Immature natural killer cell (primary cell): ENCODE data around the gene WRAP73. TPM values are rescaled to one million over a fixed set of nuclear protein-coding genes. Genes with fewer than 3 reads are reported as not detected.

Source experiments
- DNase-seq, 3 donors: peaks; one replicate each; pipeline ENCODE4 v3.0.0; 2022; ENCODE audit warnings: mixed read lengths in 1 of 3
- H3K27ac Mint-ChIP-seq, 6 donors: one replicate each; pipeline ENCODE4 v1.8.0; 2020; ENCODE audit warnings: mixed read lengths in 6 of 6, mild to moderate bottlenecking in 5 of 6, inconsistent platforms in 4 of 6, moderate library complexity in 3 of 6
- H3K27me3 Mint-ChIP-seq, 3 donors: one replicate each; pipeline ENCODE4 v1.8.0; 2020 to 2021; ENCODE audit warnings: low read depth in 3 of 3, mild to moderate bottlenecking in 3 of 3, mixed read lengths in 3 of 3, moderate library complexity in 3 of 3, inconsistent platforms in 1 of 3
- H3K36me3 Mint-ChIP-seq, 3 donors: one replicate each; pipeline ENCODE4 v1.8.0; 2020; ENCODE audit warnings: mixed read lengths in 3 of 3, inconsistent platforms in 2 of 3, mild to moderate bottlenecking in 2 of 3
- H3K4me1 Mint-ChIP-seq, 2 donors: one replicate each; pipeline ENCODE4 v1.8.0; 2020; ENCODE audit warnings: inconsistent platforms in 2 of 2, mild to moderate bottlenecking in 2 of 2, mixed read lengths in 2 of 2, moderate library complexity in 1 of 2
- H3K4me3 Mint-ChIP-seq, 5 donors: one replicate each; pipeline ENCODE4 v1.8.0; 2020; ENCODE audit warnings: mild to moderate bottlenecking in 5 of 5, mixed read lengths in 5 of 5, inconsistent platforms in 3 of 5, moderate library complexity in 3 of 5
- H3K9me3 Mint-ChIP-seq, 6 donors: one replicate each; pipeline ENCODE4 v1.8.0; 2020; ENCODE audit warnings: mild to moderate bottlenecking in 6 of 6, mixed read lengths in 6 of 6, inconsistent platforms in 4 of 6, moderate library complexity in 3 of 6
- polyA plus RNA-seq, 3 donors: library from polyadenylated mRNA; unstranded; fragments of 300-500 nt; fragmentation: Illumina TruSeq; gene quantifications; one replicate each; pipeline ENCODE4 v1.2.3, GENCODE V29; 2021

WRAP73 gene
- polyA plus RNA-seq, 3 donors from 2014 or later = 19.9 to 26.8 (median 21.1) TPM

- H3K4me3 Mint-ChIP-seq = no peak overlapping the region
- no peak for DNase-seq
Measured at GRCh38 chr1:3688356-3689137, 38.6 kb upstream of the WRAP73 start.

GRCh38 chr1:3687504-3687903 lies 37.6 kb upstream of the WRAP73 start:
- H3K4me1 Mint-ChIP-seq = no peaks in the 10 kb centered on the region
- no peak overlapping the region for H3K27ac Mint-ChIP-seq
- H3K27me3 Mint-ChIP-seq = peaks cover 2 to 3% (median 2%) of the 10 kb centered on the region in 3 donors
- no peak for DNase-seq
- H3K4me3 Mint-ChIP-seq = no peak overlapping the region
- no peaks in the 10 kb centered on the region for H3K36me3 Mint-ChIP-seq
- no peaks in the 10 kb centered on the region for H3K9me3 Mint-ChIP-seq

More at GRCh38 chr1:3688356-3689137, 38.6 kb upstream of the WRAP73 start:
- no peaks in the 10 kb centered on the region for H3K4me1 Mint-ChIP-seq
- H3K9me3 Mint-ChIP-seq = no peaks in the 10 kb centered on the region
- H3K27ac Mint-ChIP-seq = no peak overlapping the region
- H3K36me3 Mint-ChIP-seq = no peaks in the 10 kb centered on the region
- peaks cover 0 to 2% (median 1%) of the 10 kb centered on the region in 3 donors for H3K27me3 Mint-ChIP-seq

- Mint-ChIP-seq H3K4me1 (no peaks in the 10 kb centered on the region), H3K4me3 (no peak overlapping the region), H3K27ac (no peak overlapping the region), H3K9me3 (no peaks in the 10 kb centered on the region), H3K36me3 (no peaks in the 10 kb centered on the region), H3K27me3 (peaks cover 2 to 3% (median 2%) of the 10 kb centered on the region in 3 donors)
- no peak for DNase-seq
Measured at GRCh38 chr1:3685906-3686305, 36.0 kb upstream of the WRAP73 start.

- H3K4me3 Mint-ChIP-seq = no peak overlapping the region
- H3K27me3 Mint-ChIP-seq = peaks cover 2 to 3% (median 2%) of the 10 kb centered on the region in 3 donors
- no peaks in the 10 kb centered on the region for H3K9me3 Mint-ChIP-seq
- no peaks in the 10 kb centered on the region for H3K4me1 Mint-ChIP-seq
- H3K36me3 Mint-ChIP-seq = no peaks in the 10 kb centered on the region
- no peak overlapping the region for H3K27ac Mint-ChIP-seq
- no peak for DNase-seq
Measured at GRCh38 chr1:3685222-3685621, 35.3 kb upstream of the WRAP73 start.

- no peak overlapping the region for H3K27ac Mint-ChIP-seq
- H3K4me1 Mint-ChIP-seq = peaks cover 0 to 6% of the 10 kb centered on the region in 2 donors
- no peaks in the 10 kb centered on the region for H3K9me3 Mint-ChIP-seq
- no peaks in the 10 kb centered on the region for H3K36me3 Mint-ChIP-seq
- no peak overlapping the region for H3K4me3 Mint-ChIP-seq
- H3K27me3 Mint-ChIP-seq = peaks cover 2 to 5% (median 2%) of the 10 kb centered on the region in 3 donors
- no peak for DNase-seq
Measured at GRCh38 chr1:3683992-3684391, 34.1 kb upstream of the WRAP73 start.

- Mint-ChIP-seq H3K27me3 (peaks cover 2 to 5% (median 2%) of the 10 kb centered on the region in 3 donors), H3K4me3 (no peak overlapping the region), H3K27ac (no peak overlapping the region)
Measured at GRCh38 chr1:3683197-3683596, 33.3 kb upstream of the WRAP73 start.

GRCh38 chr1:3681898-3682806 lies 32.2 kb upstream of the WRAP73 start:
- DNase-seq = no peak
- H3K4me3 Mint-ChIP-seq = no peak overlapping the region
- H3K27ac Mint-ChIP-seq = no peak overlapping the region
- H3K36me3 Mint-ChIP-seq = no peaks in the 10 kb centered on the region
- no peaks in the 10 kb centered on the region for H3K9me3 Mint-ChIP-seq
- peaks cover 2 to 5% (median 5%) of the 10 kb centered on the region in 3 donors for H3K27me3 Mint-ChIP-seq
- peaks cover 0 to 6% of the 10 kb centered on the region in 2 donors for H3K4me1 Mint-ChIP-seq

More at GRCh38 chr1:3683197-3683596, 33.3 kb upstream of the WRAP73 start:
- Mint-ChIP-seq H3K9me3 (no peaks in the 10 kb centered on the region), H3K4me1 (peaks cover 0 to 6% of the 10 kb centered on the region in 2 donors), H3K36me3 (no peaks in the 10 kb centered on the region)
- no peak for DNase-seq

- Mint-ChIP-seq H3K36me3 (no peaks in the 10 kb centered on the region), H3K27ac (no peak overlapping the region), H3K4me3 (no peak overlapping the region), H3K27me3 (peaks cover 2 to 5% (median 5%) of the 10 kb centered on the region in 3 donors), H3K9me3 (no peaks in the 10 kb centered on the region), H3K4me1 (peaks cover 0 to 6% of the 10 kb centered on the region in 2 donors)
- DNase-seq = no peak
Measured at GRCh38 chr1:3681231-3681897, 31.5 kb upstream of the WRAP73 start.

GRCh38 chr1:3680488-3681230 lies 30.8 kb upstream of the WRAP73 start:
- no peak overlapping the region for H3K27ac Mint-ChIP-seq
- no peak overlapping the region for H3K4me3 Mint-ChIP-seq
- no peaks in the 10 kb centered on the region for H3K36me3 Mint-ChIP-seq
- no peak for DNase-seq
- no peaks in the 10 kb centered on the region for H3K9me3 Mint-ChIP-seq
- peaks cover 0 to 6% of the 10 kb centered on the region in 2 donors for H3K4me1 Mint-ChIP-seq
- peaks cover 2 to 5% (median 5%) of the 10 kb centered on the region in 3 donors for H3K27me3 Mint-ChIP-seq

GRCh38 chr1:3679799-3680453 lies 30.0 kb upstream of the WRAP73 start:
- no peak for DNase-seq
- no peaks in the 10 kb centered on the region for H3K36me3 Mint-ChIP-seq
- H3K27me3 Mint-ChIP-seq = peaks cover 3 to 5% (median 5%) of the 10 kb centered on the region in 3 donors
- H3K4me1 Mint-ChIP-seq = peaks cover 0 to 6% of the 10 kb centered on the region in 2 donors
- H3K4me3 Mint-ChIP-seq = no peak overlapping the region
- H3K27ac Mint-ChIP-seq = no peak overlapping the region
- no peaks in the 10 kb centered on the region for H3K9me3 Mint-ChIP-seq

- Mint-ChIP-seq H3K4me3 (no peak overlapping the region), H3K9me3 (no peaks in the 10 kb centered on the region), H3K36me3 (no peaks in the 10 kb centered on the region), H3K4me1 (peaks cover 0 to 6% of the 10 kb centered on the region in 2 donors), H3K27ac (no peak overlapping the region), H3K27me3 (peaks cover 1 to 5% (median 5%) of the 10 kb centered on the region in 3 donors)
- no peak for DNase-seq
Measured at GRCh38 chr1:3679098-3679555, 29.2 kb upstream of the WRAP73 start.

GRCh38 chr1:3678361-3679097 lies 28.6 kb upstream of the WRAP73 start:
- Mint-ChIP-seq H3K36me3 (no peaks in the 10 kb centered on the region), H3K27me3 (peaks cover 1 to 5% (median 3%) of the 10 kb centered on the region in 3 donors), H3K4me3 (no peak overlapping the region), H3K27ac (no peak overlapping the region), H3K9me3 (no peaks in the 10 kb centered on the region), H3K4me1 (peaks cover 0 to 6% of the 10 kb centered on the region in 2 donors)
- no peak for DNase-seq
